Muscle layer of colon (tissue), 2 donors: Measurements from ENCODE around the gene RHOF.

Source experiments
- H3K27ac ChIP-seq: one replicate; pipeline ENCODE4 v1.7.0; 2013; ENCODE audit warnings: low read depth, mild to moderate bottlenecking, low read length, moderate library complexity
- H3K27me3 ChIP-seq, 2 donors: one replicate each; pipeline ENCODE4 v1.7.0; 2013; ENCODE audit warnings: low read length in 2 of 2, mild to moderate bottlenecking in 2 of 2; ENCODE audit not compliant: insufficient read depth in 2 of 2, control insufficient read depth in 1 of 2
- H3K36me3 ChIP-seq: one replicate; pipeline ENCODE4 v1.7.0; 2013; ENCODE audit warnings: mild to moderate bottlenecking, low read length; ENCODE audit not compliant: insufficient read depth
- H3K4me1 ChIP-seq: one replicate; pipeline ENCODE4 v1.7.0; 2013; ENCODE audit warnings: mild to moderate bottlenecking, low read length; ENCODE audit not compliant: insufficient read depth
- H3K4me3 ChIP-seq, 2 donors: one replicate each; pipeline ENCODE4 v1.7.0; 2013; ENCODE audit warnings: low read length in 2 of 2, low read depth in 1 of 2, mild to moderate bottlenecking in 1 of 2, moderate library complexity in 1 of 2
- H3K9ac ChIP-seq: one replicate; pipeline ENCODE4 v1.7.0; 2013; ENCODE audit warnings: low read length
- H3K9me3 ChIP-seq: one replicate; pipeline ENCODE4 v1.7.0; 2013; ENCODE audit warnings: mild to moderate bottlenecking, low read length
- donor health status: abdominal sarcoma.
- donor health status: Adenocarcinoma of cecum.

RHOF gene

DNA sequence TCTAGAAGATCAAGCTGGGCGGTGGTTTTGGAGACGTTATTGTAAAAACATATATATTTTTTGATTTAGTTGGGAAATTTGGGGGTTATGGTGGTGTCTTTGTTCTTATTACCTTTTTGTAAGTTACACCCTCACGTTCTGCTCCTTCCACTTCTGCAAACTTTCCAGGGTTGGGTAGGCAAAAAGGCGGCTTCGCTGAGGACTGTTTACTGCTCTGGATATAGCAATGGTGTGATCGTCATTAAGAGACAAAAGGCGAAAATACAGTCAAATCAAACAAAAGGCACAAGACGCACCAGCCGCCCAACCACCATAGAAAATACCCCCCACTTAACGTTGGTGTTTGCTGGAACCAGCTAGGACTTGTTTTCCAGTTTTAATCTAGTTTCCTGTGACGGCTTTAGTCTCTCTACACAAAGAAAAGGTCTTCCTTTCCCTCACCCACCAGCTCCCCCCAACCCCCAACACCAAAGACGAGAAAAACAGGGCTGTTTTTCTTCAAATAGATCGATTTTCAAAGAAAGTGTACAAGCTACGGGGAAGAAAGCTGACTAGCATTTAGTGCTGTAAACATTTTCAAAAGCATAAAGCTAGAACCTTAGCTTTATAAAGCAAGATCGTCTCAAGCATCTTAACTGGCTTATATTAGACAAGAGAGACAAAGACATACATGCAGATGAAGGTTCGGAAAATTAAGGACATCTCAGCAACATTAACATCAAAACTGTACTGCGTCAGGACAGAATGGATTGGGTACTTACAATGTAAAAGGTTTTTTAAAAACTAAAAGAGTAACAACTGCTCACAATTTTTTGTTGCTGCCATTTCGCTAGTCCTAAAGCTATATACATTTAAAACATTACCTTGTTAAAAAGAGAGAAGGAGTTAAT is 8.4 kb upstream of the RHOF start:
- H3K27ac ChIP-seq, result peak overlapping the region; percentile 91
- H3K9ac ChIP-seq, result peak overlapping the region; percentile 97
- H3K36me3 ChIP-seq, result peaks cover 11% of the 10 kb centered on the region
- peaks cover 36% of the 10 kb centered on the region for H3K4me1 ChIP-seq
- H3K27me3 ChIP-seq, result no peaks in the 10 kb centered on the region
- peak overlapping the region; percentile 60 to 76 for H3K4me3 ChIP-seq
- no peaks in the 10 kb centered on the region for H3K9me3 ChIP-seq

DNA sequence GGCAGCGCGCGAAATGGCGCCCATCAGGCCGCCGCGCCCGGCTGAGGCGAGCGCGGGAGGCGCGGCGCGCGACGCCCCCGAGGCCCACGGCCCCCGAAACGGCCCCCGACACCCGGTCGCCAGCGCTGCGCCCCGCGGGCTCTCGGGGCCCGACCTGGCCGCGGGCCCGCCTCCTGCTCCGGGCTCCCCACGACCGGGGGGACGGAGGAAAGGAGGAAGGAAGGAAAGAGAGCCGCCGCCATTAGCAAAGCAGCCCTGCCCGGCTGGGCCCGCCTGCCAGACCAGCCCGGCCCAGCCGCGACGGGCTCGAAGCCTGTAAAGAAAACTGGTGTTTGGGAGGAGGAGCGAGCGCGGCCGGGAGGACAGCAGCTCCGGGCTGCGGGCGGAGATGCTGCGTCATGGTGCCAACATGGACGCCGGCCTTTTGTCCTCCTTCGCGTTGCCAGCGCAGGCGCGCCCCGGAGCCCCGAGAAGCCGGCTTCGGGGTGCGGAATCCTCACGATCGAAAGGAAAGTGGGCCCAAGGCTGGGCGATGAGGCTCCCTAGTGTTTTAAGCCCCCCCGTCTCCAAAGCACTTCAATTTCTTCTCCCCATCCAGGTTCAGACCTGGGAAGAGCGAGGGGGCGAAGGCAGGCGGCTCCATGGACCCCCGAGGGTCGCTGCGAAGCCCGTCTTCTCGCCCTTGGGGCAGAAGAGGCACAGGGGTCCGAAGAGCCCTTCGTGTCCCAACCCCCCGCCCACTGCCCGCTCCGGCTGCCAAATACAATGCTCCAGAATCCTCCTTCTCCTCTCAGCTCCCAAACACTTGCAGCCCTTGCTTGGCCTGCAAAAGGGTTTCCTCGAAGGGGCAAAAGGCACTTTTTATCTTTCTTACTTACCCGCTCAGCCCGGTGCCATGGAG is 7.5 kb upstream of the RHOF start:
- no peaks in the 10 kb centered on the region for H3K27me3 ChIP-seq
- H3K4me1 ChIP-seq, result peaks cover 37% of the 10 kb centered on the region
- H3K36me3 ChIP-seq, result peaks cover 12% of the 10 kb centered on the region
- peak overlapping the region; percentile 60 to 76 for H3K4me3 ChIP-seq
- peak overlapping the region; percentile 97 for H3K9ac ChIP-seq
- H3K9me3 ChIP-seq, result no peaks in the 10 kb centered on the region
- peak overlapping the region; percentile 91 for H3K27ac ChIP-seq

DNA sequence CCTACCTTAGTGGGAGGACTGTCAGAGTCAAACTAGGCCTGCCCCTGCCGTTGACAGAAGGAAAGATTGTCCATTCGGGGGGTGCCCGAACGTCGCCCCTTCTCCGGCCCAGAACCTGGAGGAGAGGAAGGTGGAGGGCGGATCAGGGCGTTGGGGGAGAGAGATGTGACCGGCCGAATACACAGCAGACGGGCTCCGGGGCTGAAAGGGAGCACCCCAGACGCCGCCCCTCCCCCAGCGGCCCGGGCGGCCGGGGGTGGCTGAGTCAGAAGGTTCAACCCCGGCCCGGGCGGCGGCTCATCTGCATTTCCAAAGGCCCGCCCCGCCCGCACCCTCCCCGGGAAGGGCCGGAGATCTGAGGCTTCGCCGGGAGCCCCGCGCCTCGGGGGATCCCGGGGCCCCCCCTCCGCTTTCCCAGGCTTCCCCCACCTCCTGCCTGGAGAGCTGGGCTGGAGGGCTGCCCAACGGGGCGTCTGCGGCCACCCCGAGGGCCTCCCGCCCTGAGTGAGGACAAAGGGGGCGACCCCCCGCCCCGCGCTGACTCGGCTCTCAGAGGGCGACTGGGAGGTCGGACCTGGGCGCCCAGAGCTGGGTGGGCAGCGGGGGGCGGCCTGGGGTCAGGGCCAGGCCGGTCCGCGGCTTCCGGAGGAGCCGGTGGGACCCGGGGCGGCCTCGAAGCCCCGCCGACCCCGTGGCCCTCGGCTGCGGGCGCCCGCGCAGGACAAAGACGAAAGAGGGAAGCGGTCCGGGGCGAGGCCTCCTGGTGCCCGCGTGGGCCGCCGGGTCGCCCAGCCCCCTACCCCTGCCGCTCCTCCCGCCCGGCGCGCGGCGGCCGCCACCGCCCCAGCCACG is 6.6 kb upstream of the RHOF start:
- Histone ChIP-seq H3K4me3 (peak overlapping the region; percentile 56 to 68), H3K9me3 (no peaks in the 10 kb centered on the region), H3K36me3 (peaks cover 16% of the 10 kb centered on the region), H3K4me1 (peaks cover 43% of the 10 kb centered on the region), H3K27ac (peak overlapping the region; percentile 92), H3K9ac (no peak overlapping the region), H3K27me3 (no peaks in the 10 kb centered on the region)

DNA sequence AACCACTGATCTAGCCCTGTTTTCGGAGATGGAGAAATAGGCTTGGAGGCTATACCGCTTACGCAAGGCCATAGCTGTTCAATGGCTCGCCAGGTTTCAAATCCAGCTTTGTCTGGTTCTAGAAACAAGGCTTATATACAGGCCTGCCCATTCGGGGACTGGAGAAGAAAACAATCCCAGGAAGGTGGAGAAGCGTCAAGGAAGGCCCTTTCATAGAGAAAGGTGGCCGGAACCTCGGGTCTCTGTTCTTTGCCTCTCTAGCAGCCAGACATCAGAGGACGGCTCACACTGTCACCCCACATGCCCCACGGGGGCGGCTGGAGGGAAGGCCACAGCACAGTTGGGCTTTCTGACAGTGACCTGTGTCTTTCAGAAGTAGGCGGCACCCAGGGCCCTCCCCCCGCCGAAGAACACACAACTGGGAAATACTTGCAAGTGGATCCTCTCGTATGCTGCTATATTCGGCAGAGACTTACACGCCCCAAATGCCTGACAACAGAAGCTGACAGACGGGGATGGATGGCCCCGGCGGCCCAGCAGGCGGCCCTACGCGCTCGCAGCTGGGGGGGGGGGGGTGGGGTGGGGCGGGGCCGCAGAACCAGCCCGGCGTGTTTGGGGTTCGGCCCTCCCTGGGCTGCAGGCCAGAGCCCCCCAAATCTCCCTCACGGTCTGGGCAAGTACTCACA is 5.8 kb upstream of the RHOF start:
- peaks cover 17% of the 10 kb centered on the region for H3K36me3 ChIP-seq
- no peaks in the 10 kb centered on the region for H3K9me3 ChIP-seq
- peak overlapping the region; percentile 93 for H3K27ac ChIP-seq
- H3K27me3 ChIP-seq, result no peaks in the 10 kb centered on the region
- H3K4me3 ChIP-seq, result peak overlapping the region; percentile 56 to 68
- H3K4me1 ChIP-seq, result peaks cover 50% of the 10 kb centered on the region
- peak overlapping the region; percentile 68 for H3K9ac ChIP-seq

DNA sequence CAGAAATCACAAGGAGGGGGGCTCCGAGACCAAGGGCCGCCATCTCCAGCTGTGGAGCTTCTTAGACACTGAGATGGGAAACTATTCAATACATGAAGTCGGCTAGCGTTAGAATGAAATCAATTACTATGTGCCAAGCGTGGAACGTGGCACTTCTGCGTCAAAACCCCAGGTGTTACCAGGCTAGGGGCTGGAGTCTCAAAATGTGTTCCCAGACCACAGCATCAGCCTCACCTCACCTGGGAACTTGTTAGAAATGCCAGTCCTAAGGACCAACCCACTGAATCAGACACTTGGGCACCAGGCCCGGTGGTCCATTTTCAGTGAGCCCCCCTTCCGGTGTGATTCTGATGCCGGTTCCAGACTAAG is 5.3 kb upstream of the RHOF start:
- no peaks in the 10 kb centered on the region for H3K27me3 ChIP-seq
- H3K4me1 ChIP-seq, result peaks cover 51% of the 10 kb centered on the region
- H3K9me3 ChIP-seq, result no peaks in the 10 kb centered on the region
- H3K9ac ChIP-seq, result peak overlapping the region; percentile 68
- H3K4me3 ChIP-seq, result peak overlapping the region in 1 of 2 donors; percentile 50
- peaks cover 17% of the 10 kb centered on the region for H3K36me3 ChIP-seq
- peak overlapping the region; percentile 93 for H3K27ac ChIP-seq

DNA sequence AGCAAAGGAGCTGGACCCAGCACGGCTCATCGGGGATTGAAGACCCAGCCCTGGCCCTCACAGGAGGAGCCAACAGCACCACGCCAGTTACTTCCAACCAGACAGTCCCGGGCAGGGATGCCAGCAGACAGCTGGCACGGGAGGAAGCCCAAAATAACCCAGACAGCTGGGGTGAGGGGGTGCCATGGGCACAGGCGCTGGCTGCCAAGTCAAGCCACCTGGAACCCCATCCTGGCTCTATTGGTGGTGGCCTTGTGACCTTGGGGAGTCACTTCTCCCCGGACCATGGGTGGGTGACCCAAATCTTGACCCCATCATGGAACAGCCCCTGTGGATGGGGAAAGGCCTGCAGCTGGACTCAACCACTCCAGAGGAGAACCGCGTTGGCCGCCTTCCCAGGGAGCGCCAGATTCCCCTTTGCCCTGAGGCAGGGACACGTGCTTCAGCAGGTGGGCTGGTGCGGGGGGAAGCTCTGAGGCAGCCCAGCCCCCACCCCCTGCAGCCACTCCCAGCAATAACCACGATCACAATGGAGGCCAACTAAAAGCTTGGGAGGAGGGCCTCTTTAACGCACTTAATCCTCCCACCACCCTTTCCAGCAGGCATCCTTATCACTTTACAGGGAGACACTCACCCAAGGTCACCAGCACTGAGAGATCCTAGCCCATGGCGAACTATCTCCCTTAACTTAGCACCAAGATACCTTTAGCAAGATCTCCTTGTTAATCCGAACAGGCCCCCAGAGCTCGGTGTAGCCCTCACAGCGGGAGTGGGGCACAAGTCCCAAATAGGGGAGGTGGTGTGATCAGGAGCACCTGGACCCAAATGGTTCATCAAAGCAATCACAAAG is 4.7 kb upstream of the RHOF start:
- Histone ChIP-seq H3K9me3 (no peaks in the 10 kb centered on the region), H3K27ac (peak overlapping the region; percentile 93), H3K36me3 (peaks cover 17% of the 10 kb centered on the region), H3K4me3 (peak overlapping the region; percentile 18 to 50), H3K9ac (peak overlapping the region; percentile 68), H3K4me1 (peaks cover 51% of the 10 kb centered on the region), H3K27me3 (no peaks in the 10 kb centered on the region)

DNA sequence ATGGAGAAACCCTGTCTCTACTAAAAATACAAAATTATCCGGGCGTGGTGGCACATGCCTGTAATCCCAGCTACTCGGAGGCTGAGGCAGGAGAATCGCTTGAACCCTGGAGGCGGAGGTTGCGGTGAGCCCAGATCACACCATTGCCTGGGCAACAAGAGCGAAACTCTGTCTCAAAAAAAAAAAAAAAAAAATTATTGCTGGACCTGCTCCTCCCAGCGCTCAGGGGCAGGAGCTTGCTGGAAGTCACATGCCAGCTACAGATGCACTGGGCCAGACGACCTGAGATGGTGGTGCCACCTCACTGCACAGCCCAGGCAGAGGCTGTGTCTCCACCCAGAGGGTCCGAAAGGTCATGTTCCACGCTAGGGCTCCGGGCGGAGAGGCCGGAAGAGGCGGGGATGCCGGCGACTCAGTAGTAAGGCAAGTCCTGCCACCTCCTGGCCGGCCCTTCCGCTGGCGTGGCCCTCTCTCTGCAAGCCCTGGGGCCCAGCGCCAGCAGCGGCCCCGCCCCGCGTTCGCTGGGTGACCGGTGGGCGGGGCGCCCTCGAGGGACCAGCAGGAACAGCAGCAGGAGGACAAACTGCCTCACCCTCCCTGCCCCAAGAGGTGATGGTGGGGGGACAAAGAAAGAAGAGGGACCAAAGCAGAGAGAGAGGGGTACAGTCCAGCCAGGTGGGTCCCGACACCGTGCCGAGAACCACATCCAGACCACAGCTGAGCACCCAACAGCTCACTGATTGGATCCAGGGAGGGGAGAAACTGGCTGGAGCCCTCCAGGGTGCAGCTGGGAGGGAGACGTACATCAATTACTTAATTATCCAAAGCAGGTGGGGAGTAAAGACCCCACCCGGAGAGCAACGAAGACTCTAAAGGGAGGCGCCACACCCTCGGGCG is 3.6 kb upstream of the RHOF start:
- Histone ChIP-seq H3K27me3 (no peaks in the 10 kb centered on the region), H3K9ac (peak overlapping the region; percentile 39), H3K9me3 (no peaks in the 10 kb centered on the region), H3K4me1 (peaks cover 56% of the 10 kb centered on the region), H3K36me3 (peaks cover 17% of the 10 kb centered on the region), H3K4me3 (peak overlapping the region in 1 of 2 donors; percentile 59), H3K27ac (peak overlapping the region; percentile 93)

DNA sequence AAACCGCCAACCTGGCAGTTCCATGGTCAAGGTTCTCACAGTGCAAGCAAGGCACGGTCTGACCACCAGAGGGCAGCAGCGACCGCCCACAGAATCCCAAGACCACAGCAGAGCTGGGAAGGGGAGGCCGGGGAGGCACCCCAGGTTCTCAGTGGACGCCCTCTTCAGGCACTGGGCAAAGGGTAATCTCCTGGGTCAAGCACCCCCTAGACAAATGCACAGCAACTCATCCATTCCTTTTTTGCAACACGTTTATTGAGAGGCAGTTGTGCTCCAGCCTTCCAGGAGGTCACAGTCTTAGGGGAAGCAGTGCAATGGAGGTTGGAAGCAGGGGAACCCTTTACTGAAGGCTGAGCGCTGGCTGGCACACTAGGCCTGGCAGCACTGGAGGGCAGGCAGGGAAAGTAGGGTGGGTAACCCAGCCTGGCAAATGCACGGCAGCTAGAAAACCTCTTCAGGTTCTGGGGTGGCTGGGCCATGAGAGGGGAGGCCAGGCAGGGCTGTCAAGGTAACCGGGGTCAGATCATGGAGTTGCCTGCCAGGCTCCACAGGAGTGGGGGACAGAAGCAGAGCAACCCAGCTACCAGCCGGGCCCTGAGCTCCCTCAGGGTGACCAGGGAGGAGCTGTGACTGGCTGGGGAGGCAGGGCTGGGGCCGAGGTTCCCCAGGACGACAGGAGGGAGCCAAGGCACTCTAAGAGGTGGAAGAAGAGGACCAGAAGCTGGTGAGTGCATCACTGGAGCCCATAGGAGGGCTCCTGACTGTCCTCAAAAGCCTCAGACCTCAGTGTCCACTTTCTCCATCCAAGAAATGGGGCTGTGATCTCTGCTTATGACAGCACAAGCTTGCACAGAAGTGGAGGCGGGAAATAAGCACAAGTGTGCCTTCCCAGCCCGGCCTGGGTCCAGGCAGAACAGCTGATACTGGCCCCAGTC is 1.8 kb upstream of the RHOF start:
- Histone ChIP-seq H3K27me3 (no peaks in the 10 kb centered on the region), H3K27ac (peak overlapping the region; percentile 85), H3K36me3 (peaks cover 17% of the 10 kb centered on the region), H3K4me1 (peaks cover 56% of the 10 kb centered on the region), H3K9ac (peak overlapping the region; percentile 38), H3K9me3 (no peaks in the 10 kb centered on the region), H3K4me3 (peak overlapping the region in 1 of 2 donors; percentile 51)
